GM23338 (cell line): ENCODE measurements around the gene EBNA1BP2. TPM values are rescaled to one million over a fixed set of nuclear protein-coding genes. Genes with fewer than 3 reads are reported as not detected.

Source experiments
- ATAC-seq: fragments of 200-7000 bp; cut with Tn5 transposase; 3 replicates; pipeline ENCODE4 v1.9.1; 2020
- DNase-seq: peaks from one replicate; pipeline ENCODE4 v3.0.0-alpha.2; 2015; ENCODE audit warnings: low spot score
- H2AFZ ChIP-seq: fragments of 200-600 bp; sonication (generic); 2 replicates; pipeline ENCODE4 v1.8.0; 2016; ENCODE audit warnings: antibody characterized with exemption, mild to moderate bottlenecking, moderate library complexity
- H3F3A ChIP-seq: fragments of 200-600 bp; sonication (generic); replicated peaks from 2 replicates; pipeline ENCODE4 v1.8.0; 2017; ENCODE audit warnings: antibody characterized with exemption, mixed run types, low read depth
- H3K27ac ChIP-seq: fragments of 200-600 bp; sonication (generic); 2 replicates; pipeline ENCODE4 v1.6.1; 2016; ENCODE audit warnings: low read depth
- H3K27me3 ChIP-seq: fragments of 200-600 bp; sonication (generic); 2 replicates; pipeline ENCODE4 v1.8.0; 2016; ENCODE audit warnings: mild to moderate bottlenecking, mixed run types, moderate library complexity; ENCODE audit not compliant: insufficient read depth
- H3K36me3 ChIP-seq: fragments of 200-600 bp; sonication (generic); 2 replicates; pipeline ENCODE4 v1.8.0; 2016; ENCODE audit warnings: mild to moderate bottlenecking; ENCODE audit not compliant: insufficient read depth
- H3K4me1 ChIP-seq: fragments of 200-600 bp; sonication (generic); 2 replicates; pipeline ENCODE4 v1.8.0; 2016; ENCODE audit warnings: mild to moderate bottlenecking, moderate library complexity; ENCODE audit not compliant: insufficient read depth
- H3K4me2 ChIP-seq: fragments of 200-600 bp; sonication (generic); 2 replicates; pipeline ENCODE4 v1.7.1; 2017; ENCODE audit warnings: mixed run types
- H3K4me3 ChIP-seq: fragments of 200-600 bp; sonication (generic); 2 replicates; pipeline ENCODE4 v1.6.1; 2016; ENCODE audit warnings: mixed run types
- H3K79me2 ChIP-seq: fragments of 200-600 bp; sonication (generic); replicated peaks from 2 replicates; pipeline ENCODE4 v1.8.0; 2017; ENCODE audit warnings: mild to moderate bottlenecking; ENCODE audit not compliant: insufficient read depth
- H3K9me2 ChIP-seq: fragments of 200-600 bp; sonication (generic); 2 replicates; pipeline ENCODE4 v1.8.0; 2017; ENCODE audit not compliant: insufficient read depth
- H4K20me1 ChIP-seq: fragments of 200-600 bp; sonication (generic); replicated peaks from 2 replicates; pipeline ENCODE4 v1.8.0; 2017; ENCODE audit warnings: mild to moderate bottlenecking; ENCODE audit not compliant: insufficient read depth
- H3K27ac Mint-ChIP-seq: 2 replicates; pipeline ENCODE4 v1.8.0; 2020; ENCODE audit warnings: inconsistent platforms, mild to moderate bottlenecking, moderate library complexity, mixed read lengths
- H3K27me3 Mint-ChIP-seq: 3 replicates; pipeline ENCODE4 v1.8.0; 2022; ENCODE audit warnings: low read depth, mild to moderate bottlenecking, moderate library complexity, mixed read lengths, inconsistent platforms; ENCODE audit not compliant: insufficient read depth, poor library complexity
- H3K36me3 Mint-ChIP-seq: 3 replicates; pipeline ENCODE4 v1.8.0; 2021; ENCODE audit warnings: low read depth, mild to moderate bottlenecking, inconsistent platforms, moderate library complexity, mixed read lengths
- H3K4me1 Mint-ChIP-seq: 3 replicates; pipeline ENCODE4 v1.8.0; 2020; ENCODE audit warnings: mild to moderate bottlenecking, inconsistent platforms, mixed read lengths
- H3K4me3 Mint-ChIP-seq: 3 replicates; pipeline ENCODE4 v1.8.0; 2021; ENCODE audit warnings: moderate library complexity, mild to moderate bottlenecking, inconsistent platforms, mixed read lengths
- H3K9me3 Mint-ChIP-seq: 3 replicates; pipeline ENCODE4 v1.8.0; 2020; ENCODE audit warnings: moderate library complexity, mild to moderate bottlenecking, inconsistent platforms, mixed read lengths
- CREB1 ChIP-seq: fragments of 250-450 bp; sonication (Bioruptor Pico); IDR thresholded peaks from 2 replicates; pipeline ENCODE4 v1.5.0; 2020; ENCODE audit warnings: low read depth, mild to moderate bottlenecking, moderate library complexity
- EZH2 ChIP-seq: fragments of 200-600 bp; sonication (generic); IDR thresholded peaks from one replicate; pipeline ENCODE4 v1.8.0; 2017; ENCODE audit warnings: antibody characterized with exemption, mild to moderate bottlenecking, low read depth; ENCODE audit not compliant: unreplicated experiment
- EZH2phosphoT487 ChIP-seq: fragments of 200-600 bp; sonication (generic); IDR thresholded peaks from one replicate; pipeline ENCODE4 v1.8.1; 2018; ENCODE audit warnings: antibody characterized with exemption; ENCODE audit not compliant: unreplicated experiment
- JUNB ChIP-seq: IDR thresholded peaks from one replicate; pipeline ENCODE4 v1.6.1; 2016; ENCODE audit warnings: antibody characterized with exemption; ENCODE audit not compliant: unreplicated experiment
- NANOG ChIP-seq: IDR thresholded peaks from 2 replicates; pipeline ENCODE4 v1.6.1; 2016; ENCODE audit warnings: antibody characterized with exemption, borderline replicate concordance
- POLR2AphosphoS5 ChIP-seq: IDR thresholded peaks from 2 replicates; pipeline ENCODE4 v1.6.1; 2016; ENCODE audit warnings: antibody characterized with exemption, low read depth
- REST ChIP-seq: IDR thresholded peaks from one replicate; pipeline ENCODE4 v1.6.1; 2018; ENCODE audit warnings: antibody characterized with exemption; ENCODE audit not compliant: unreplicated experiment
- STAT1 ChIP-seq: IDR thresholded peaks from one replicate; pipeline ENCODE4 v1.6.1; 2016; ENCODE audit warnings: antibody characterized with exemption; ENCODE audit not compliant: unreplicated experiment
- ZNF114 ChIP-seq: fragments of 250-450 bp; sonication (Bioruptor Pico); IDR thresholded peaks from 2 replicates; pipeline ENCODE4 v1.5.0; 2020; ENCODE audit warnings: mild to moderate bottlenecking, moderate library complexity
- ZNF462 ChIP-seq: fragments of 250-450 bp; sonication (Bioruptor Pico); IDR thresholded peaks from 2 replicates; pipeline ENCODE4 v1.5.0; 2020; ENCODE audit warnings: mild to moderate bottlenecking, moderate library complexity
- polyA plus RNA-seq: library from polyadenylated mRNA; unstranded; fragments of >200 nt; fragmentation: Nextera tagmentation; extraction: Ambion mirVana; gene quantifications from 2 replicates; pipeline ENCODE4 v1.2.1, GENCODE V29; 2016
- total RNA-seq: library from RNA; depleted of rRNA; stranded (reverse); fragments of >200 nt; shearing (Covaris generic); gene quantifications from 2 replicates; pipeline ENCODE4 v1.2.3, GENCODE V29; 2014

Gene EBNA1BP2
- total and polyA plus RNA-seq, 2 experiments from 2014 or later, result 130 to 249 TPM

DNA sequence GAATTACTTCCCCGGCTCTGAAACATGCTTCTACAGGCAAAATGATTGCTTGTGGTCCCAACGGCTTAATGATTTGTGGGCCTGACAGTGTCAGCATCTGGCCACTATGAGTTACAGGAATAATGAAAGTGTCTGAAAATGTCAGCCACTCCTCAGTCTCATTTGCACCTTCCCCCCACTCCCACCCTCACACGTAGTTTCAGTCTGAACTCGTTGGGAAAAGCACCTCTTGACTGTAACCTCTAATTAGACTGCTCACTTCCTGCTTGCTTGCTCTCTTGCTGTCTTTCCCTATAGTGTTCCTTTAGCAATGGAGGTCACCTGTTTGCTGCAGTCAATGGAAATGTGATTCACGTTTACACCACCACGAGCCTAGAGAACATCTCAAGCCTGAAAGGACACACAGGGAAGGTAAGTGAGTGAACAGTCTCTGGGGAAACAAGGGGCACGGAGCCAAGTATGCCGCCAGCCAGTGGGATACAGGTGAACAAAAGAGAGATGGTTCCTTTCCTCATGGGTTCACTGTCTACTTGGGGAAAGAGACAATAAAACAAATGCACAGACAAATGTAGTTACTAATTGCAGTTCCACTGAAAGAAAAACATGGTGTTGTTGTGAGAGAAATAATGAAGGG is 27.1 kb upstream of the EBNA1BP2 start:
- no peak for DNase-seq
- no peak for ATAC-seq

More for the DNA sequence above, 27.1 kb upstream of the EBNA1BP2 start:
- no peaks in the 10 kb centered on the region for H3K79me2 ChIP-seq
- 0 out of 2 replicates have a peak, but pooled peaks cover 4% of the 10 kb centered on the region for H3K36me3 ChIP-seq
- H3F3A ChIP-seq, result 0 out of 2 replicates have a peak, but pooled peaks cover 3% of the 10 kb centered on the region
- Mint-ChIP-seq H3K4me3 (no peak overlapping the region), H3K27ac (no peak overlapping the region), H3K36me3 (no peaks in the 10 kb centered on the region; the same call in 2 of the 3 replicates), H3K27me3 (no peaks in the 10 kb centered on the region), H3K9me3 (peaks cover 2% of the 10 kb centered on the region; the same call in 1 of the 3 replicates), H3K4me1 (no peaks in the 10 kb centered on the region; the same call in 2 of the 3 replicates)
- H2AFZ ChIP-seq, result peak overlapping the region; percentile 57; the same call in 1 of the 2 replicates
- H3K27ac ChIP-seq, result no peak overlapping the region
- no peak for TF ChIP-seq REST
- no peak for TF ChIP-seq EZH2phosphoT487
- TF ChIP-seq ZNF462 (CRISPR knock-in tag), result no peak
- no peak for TF ChIP-seq CREB1
- TF ChIP-seq JUNB, result no peak
- no peak for TF ChIP-seq STAT1
- no peak for TF ChIP-seq ZNF114
- no peak for TF ChIP-seq EZH2
- TF ChIP-seq NANOG, result no peak
- no peak for TF ChIP-seq POLR2AphosphoS5
- no peaks in the 10 kb centered on the region for H4K20me1 ChIP-seq
- no peaks in the 10 kb centered on the region for H3K4me1 ChIP-seq
- 0 out of 2 replicates have a peak, but pooled peaks cover 3% of the 10 kb centered on the region for H3K9me2 ChIP-seq
- no peaks in the 10 kb centered on the region for H3K27me3 ChIP-seq
- H3K4me2 ChIP-seq, result no peak overlapping the region
- no peak overlapping the region for H3K4me3 ChIP-seq
